Ovary (tissue), 3 donors: ENCODE measurements around the gene PIP5K1A.

Experiments
- EP300 ChIP-seq: sonication (generic); formaldehyde crosslinking; IDR thresholded peaks from one replicate; pipeline ENCODE4 v1.6.1; 2017; ENCODE audit warnings: antibody characterized with exemption
- POLR2A ChIP-seq: fragments of 450-650 bp; IDR thresholded peaks from one replicate; pipeline ENCODE4 v1.6.1; 2017; ENCODE audit warnings: antibody characterized with exemption, mild to moderate bottlenecking, moderate library complexity
- TF ChIP-seq, protein P1 (sequence below), 3 donors: fragments of 450-650 bp in 2 of 3; fragments of 200-600 bp in 1 of 3; IDR thresholded peaks; one replicate each; pipeline versions ENCODE4 v1.5.1 to v1.8.0; 2016 to 2022; ENCODE audit warnings: antibody characterized with exemption in 3 of 3, mild to moderate bottlenecking in 1 of 3
- donor health status: DM: no; HTN: no; CAD: no.

DNA sequence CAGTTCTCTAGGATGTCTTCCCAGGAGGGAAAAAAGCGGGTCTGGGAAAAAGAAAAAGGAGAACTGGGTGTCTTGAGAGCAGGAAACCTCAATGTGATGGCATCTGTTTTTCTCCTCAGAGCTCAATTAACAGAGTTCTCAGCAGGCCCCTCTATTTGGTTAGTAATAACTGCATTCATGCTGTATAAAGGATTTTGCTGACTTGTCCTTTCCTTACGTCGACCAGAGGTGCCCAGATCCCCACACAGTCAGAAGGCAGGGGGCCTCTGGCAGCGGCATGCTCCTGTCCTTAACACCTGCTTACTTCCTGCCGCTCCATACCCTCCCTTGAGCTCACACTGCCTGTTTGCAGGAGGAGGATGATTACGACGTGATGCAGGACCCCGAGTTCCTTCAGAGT, 68.5 kb downstream of the PIP5K1A start:
- TF ChIP-seq, protein P1, sequence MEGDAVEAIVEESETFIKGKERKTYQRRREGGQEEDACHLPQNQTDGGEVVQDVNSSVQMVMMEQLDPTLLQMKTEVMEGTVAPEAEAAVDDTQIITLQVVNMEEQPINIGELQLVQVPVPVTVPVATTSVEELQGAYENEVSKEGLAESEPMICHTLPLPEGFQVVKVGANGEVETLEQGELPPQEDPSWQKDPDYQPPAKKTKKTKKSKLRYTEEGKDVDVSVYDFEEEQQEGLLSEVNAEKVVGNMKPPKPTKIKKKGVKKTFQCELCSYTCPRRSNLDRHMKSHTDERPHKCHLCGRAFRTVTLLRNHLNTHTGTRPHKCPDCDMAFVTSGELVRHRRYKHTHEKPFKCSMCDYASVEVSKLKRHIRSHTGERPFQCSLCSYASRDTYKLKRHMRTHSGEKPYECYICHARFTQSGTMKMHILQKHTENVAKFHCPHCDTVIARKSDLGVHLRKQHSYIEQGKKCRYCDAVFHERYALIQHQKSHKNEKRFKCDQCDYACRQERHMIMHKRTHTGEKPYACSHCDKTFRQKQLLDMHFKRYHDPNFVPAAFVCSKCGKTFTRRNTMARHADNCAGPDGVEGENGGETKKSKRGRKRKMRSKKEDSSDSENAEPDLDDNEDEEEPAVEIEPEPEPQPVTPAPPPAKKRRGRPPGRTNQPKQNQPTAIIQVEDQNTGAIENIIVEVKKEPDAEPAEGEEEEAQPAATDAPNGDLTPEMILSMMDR (IDR thresholded peaks at IDR 0.05): no peak
- TF ChIP-seq POLR2A (no peak), EP300 (no peak)
